Dermis microvascular lymphatic vessel endothelial cell (primary cell): ENCODE measurements around the gene ARPP21. TPM values are rescaled to one million over a fixed set of nuclear protein-coding genes. Genes with fewer than 3 reads are reported as not detected.

Source experiments
- DNase-seq, 2 donors: peaks; one replicate each; pipeline versions ENCODE4 v3.0.0 to v3.0.0-alpha.2; 2010; ENCODE audit warnings: low read depth in 2 of 2
- total RNA-seq: library from RNA; depleted of rRNA; stranded (reverse); fragments of >200 nt; gene quantifications from 2 replicates; pipeline ENCODE4 v1.2.1, GENCODE V29; 2014

The ARPP21 gene
- total RNA-seq, 1 donor from 2014 or later: not detected

- DNase-seq: no peak
Observed at GRCh38 chr3:35737080-35737479, 97.8 kb downstream of the ARPP21 start.

- no peak for DNase-seq
Observed at GRCh38 chr3:35737527-35737926, 98.2 kb downstream of the ARPP21 start.

- DNase-seq: no peak
Observed at GRCh38 chr3:35737934-35738706, 98.8 kb downstream of the ARPP21 start.

- no peak for DNase-seq
Observed at GRCh38 chr3:35739181-35739809, 100.0 kb downstream of the ARPP21 start.

GRCh38 chr3:35739964-35740527, 100.7 kb downstream of the ARPP21 start:
- DNase-seq: no peak

GRCh38 chr3:35743218-35743617, 103.9 kb downstream of the ARPP21 start:
- no peak for DNase-seq

GRCh38 chr3:35744419-35744818, 105.1 kb downstream of the ARPP21 start:
- no peak for DNase-seq

DNA sequence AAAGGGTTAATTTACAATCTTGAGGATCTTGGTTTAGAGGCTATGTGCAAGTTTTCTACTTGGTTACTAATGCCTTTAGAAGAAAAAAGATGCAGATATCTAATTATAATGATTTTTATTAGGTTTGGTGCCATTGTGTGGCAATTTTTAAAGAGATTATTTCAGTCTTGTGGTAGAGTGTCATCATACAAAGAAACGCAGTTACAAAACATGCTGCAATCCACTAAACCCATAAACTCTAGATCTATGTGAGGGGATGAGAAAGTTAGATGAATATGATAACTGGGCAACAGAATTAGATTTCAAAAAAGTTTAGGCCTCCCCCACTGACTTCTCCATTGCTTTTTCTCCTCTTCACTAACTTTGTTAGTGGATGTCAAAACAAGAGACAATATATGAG, 106.0 kb downstream of the ARPP21 start:
- no peak for DNase-seq

DNA sequence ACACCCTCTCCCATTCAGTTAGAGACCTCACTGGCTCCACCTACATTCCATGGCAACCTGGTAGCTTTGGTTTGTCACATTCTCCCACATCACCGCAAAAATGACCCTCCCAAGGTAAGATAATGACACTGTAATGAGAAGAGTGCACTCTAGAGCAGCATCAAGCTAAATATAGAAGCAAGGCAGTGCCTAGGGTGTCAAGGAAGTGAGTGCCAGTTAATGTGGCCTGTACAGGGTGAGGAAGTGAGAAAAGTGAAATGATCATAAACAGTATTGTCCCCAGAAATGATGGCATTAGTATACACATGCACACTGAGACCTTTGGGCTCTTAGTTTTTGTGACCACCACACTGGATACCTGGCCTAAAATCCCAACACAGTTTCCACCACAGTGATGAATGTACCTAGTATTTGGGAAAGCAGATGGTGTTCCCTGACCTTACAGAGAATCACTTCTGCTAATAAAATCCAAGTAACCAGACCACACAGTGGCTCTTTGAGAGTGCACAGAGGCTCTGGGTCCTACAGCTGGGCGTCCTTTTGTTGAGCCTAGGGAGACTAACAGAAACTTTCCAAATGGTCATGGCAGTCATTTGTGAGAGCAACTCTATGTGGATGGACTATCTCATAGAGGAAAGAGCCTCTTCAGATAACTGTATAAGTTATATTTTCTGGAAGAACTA, 106.6 kb downstream of the ARPP21 start:
- no peak for DNase-seq

- no peak for DNase-seq
Observed at GRCh38 chr3:35746492-35746891, 107.2 kb downstream of the ARPP21 start.

DNA sequence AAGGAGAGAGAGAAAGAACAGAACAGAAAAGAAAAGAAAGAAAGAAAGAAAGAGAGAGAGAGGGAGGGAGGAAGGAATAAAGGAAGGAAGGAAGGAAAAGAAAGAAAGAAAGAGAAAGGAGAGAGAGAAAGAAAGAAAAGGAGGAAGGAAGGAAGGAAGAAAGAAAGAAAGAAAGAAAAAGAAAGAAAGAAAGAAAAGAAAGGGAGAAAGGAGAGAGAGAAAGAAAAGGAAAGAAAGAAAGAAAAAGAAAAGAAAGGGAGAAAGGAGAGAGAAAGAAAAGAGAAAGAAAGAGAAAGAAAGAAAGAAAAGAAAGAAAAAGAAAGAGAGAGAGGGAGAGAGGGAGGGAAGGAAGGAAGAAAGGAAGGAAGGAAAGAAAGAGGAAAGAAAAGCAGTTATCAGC, 108.8 kb downstream of the ARPP21 start:
- no peak for DNase-seq

- no peak for DNase-seq
Observed at GRCh38 chr3:35751207-35751606, 111.9 kb downstream of the ARPP21 start.

GRCh38 chr3:35757991-35758757, 118.8 kb downstream of the ARPP21 start:
- DNase-seq: no peak

DNA sequence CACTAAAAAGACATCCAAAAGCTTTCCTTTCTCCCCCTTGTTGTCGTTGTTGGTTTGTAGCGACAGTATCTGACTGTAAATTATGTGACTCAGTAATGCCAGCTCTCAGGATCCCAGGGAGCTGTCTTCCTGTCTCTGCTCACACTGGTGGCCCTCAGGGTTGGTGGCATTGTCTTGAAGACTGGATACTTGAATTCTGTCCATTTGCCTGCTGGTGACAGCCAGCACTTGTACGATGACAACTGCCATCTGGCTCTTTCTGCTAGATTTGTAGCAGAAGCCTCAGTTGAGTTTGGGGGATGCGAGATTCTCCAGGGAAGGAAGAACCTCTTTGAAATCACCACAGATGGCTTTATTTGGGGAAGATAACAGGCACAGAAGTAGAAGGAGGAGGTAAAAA, 120.8 kb downstream of the ARPP21 start:
- DNase-seq: no peak

DNA sequence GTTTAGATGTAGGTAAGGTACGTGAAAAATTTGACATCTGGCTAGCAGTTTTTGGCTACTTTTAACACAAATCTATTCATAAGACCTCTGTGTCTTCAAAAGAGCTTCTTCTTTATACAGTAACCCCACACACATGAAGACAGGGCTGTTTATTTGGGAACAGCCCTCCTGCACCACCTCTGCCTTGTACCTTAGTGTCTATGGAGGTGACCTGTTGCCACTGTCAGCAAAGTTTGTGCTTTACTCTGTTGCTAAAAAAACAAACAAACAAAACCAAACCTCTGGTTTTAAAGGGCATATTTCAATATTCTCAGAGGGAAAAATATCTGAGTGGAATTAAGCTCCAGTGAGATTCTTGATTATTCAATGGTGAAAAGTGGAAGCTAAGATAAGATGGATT, 122.0 kb downstream of the ARPP21 start:
- no peak for DNase-seq

- DNase-seq: no peak
Observed at GRCh38 chr3:35772381-35773015, 133.2 kb downstream of the ARPP21 start.

DNA sequence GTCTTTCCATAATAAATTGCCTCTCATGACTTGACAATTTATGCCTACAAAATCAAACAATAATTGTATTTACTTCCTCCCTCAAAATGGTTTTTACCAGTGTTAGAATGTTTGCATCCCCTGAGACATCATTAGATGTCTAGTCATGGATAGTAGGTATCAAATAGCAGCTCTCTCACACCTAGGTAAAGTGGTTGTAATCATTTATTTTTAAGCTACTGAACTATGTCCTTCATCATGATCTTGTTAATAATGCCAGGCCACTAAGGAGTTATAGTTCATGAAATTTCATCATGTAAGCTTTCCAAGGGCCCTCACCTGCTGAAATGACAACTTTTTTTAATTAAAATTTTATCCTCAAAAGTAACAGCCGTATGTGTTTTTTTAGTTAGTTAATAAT, 134.1 kb downstream of the ARPP21 start:
- DNase-seq: no peak

DNA sequence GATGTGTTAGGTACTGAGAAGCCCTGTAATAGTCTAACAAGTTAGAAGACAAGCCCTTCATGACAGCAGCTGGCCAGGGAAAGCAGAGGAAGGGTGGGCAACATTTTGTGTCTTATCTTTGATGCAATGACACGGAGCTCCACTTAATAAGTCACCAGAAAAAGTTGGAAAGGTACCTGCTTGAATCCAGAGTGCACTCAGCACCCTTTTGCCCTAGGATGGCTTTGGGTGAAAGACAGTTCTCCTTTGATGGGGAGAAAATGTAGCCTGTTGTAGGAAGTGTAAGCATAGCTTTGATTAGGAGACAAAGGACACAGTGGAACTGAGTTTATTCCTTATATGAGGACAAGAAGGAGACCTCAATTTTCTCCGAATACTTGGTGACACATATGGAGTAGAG, 137.0 kb downstream of the ARPP21 start:
- DNase-seq: no peak

DNA sequence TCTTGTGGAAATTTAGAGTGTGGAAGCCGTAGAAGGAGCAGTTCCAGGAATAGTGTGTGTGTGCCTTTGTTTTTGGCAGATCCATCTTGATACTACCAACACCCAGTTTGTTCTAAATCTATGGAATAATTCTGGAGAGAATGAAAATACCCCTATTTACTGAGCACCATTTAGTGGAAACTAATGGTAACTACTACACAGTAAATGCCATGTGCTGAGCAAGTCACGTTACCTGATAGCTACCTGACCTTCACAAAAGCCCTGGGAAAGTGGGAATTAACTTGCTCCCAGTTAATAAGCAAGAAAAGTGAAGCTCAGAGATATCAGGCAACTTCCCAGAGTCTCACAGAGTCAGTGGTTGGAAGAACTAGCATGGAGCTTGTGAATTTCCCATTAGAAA, 137.7 kb downstream of the ARPP21 start:
- no peak for DNase-seq

GRCh38 chr3:35777563-35778554, 138.5 kb downstream of the ARPP21 start:
- DNase-seq: no peak
